WI38 (cell line): Measurements from ENCODE around the gene MOSPD3.

Experiments
- H3K4me3 ChIP-seq: 2 replicates; pipeline ENCODE4 v1.5.1; 2011; ENCODE audit warnings: low read depth, mild to moderate bottlenecking, control low read depth, low read length
- CTCF ChIP-seq: IDR thresholded peaks from 2 replicates; pipeline ENCODE4 v1.5.1; 2012; ENCODE audit warnings: low read depth, mild to moderate bottlenecking, control low read depth, low read length

The MOSPD3 gene

GRCh38 chr7:100567751-100568175, 44.6 kb upstream of the MOSPD3 start:
- no peak for TF ChIP-seq CTCF
- H3K4me3 ChIP-seq, result no peak overlapping the region

- no peak for TF ChIP-seq CTCF
- H3K4me3 ChIP-seq, result no peak overlapping the region
Measured at GRCh38 chr7:100568176-100568895, 44.0 kb upstream of the MOSPD3 start.

GRCh38 chr7:100568896-100569844, 43.2 kb upstream of the MOSPD3 start:
- TF ChIP-seq CTCF, result peak; percentile 34; the same call in 1 of the 2 replicates
- no peak overlapping the region for H3K4me3 ChIP-seq

DNA sequence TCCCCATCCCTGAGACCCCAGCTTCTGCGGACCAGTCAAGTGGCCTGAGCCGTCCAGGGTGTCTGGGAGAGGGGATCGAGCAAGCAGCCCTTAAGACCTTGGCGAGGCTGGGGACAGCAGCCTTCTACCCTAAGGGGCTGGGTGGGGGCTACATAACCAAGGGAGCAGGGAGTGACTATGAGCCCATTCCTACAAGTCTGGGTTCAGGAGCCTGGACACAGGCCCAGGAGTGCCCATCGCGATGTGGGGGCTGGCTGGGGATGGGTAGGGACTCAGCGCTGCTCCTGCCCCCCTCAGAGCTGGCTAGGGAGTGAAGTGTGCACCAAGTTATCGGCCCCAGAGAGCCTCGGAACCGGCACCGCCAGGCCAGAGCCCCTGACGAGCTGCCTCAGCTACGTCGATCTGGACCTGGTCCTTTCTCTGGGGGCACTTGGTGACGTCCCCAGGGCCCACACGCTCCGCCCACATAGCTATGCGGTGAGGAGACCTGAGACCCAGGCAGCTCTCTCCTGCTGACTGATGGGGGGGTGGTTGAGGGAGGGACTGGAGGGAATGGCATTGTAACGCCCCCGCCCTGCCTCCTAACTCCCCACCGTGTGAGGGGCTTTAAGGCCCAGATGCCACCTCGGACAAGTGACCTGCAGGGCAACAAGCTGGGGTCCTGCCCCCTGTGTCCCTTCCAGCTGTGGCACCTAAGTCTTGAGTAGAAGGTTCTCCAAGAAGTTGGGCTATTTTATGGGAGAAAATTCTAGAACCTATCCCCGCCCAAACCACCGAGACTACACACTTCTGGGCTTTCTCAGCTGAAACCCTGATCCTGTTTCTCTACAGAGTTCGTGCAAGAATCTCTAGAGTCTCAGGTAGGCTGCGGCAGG, 41.1 kb upstream of the MOSPD3 start:
- H3K4me3 ChIP-seq, result no peak overlapping the region
- TF ChIP-seq CTCF, result no peak

GRCh38 chr7:100571829-100572116, 40.6 kb upstream of the MOSPD3 start:
- no peak for TF ChIP-seq CTCF
- no peak overlapping the region for H3K4me3 ChIP-seq

DNA sequence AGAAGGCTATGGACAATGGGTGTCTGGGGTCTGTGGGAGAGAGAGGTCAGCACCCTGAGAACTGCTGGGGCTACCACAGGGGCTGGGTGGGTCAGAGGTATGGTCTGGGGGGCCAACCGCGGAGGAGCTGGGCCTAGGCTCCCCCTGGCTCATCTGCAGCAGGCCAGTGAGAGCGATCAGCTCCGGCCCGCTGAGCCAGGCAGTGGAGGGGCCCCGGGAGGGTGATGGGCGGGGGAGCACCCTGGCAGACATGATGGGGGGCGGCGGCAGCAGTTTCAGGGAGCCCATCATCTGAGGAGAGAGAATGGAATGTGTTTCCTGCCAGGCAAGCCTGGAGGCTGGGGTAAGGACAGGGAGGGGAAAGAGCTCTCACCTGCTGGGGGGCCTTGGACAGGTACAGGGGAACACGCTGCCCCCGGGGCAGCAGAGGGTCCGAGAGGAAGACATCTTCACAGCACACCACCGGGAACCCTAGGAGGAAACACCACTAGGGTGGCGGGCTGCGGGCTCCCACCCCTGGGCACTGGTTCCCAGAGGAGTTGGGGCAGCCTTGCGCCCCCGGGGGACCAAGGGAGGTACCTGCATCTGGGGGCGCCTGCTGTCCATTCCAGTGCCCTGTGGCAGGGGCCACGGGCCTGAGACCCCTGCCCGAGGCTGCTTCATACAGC, 39.9 kb upstream of the MOSPD3 start:
- TF ChIP-seq CTCF, result no peak
- H3K4me3 ChIP-seq, result no peak overlapping the region
